ENCODE data around the gene KIF26B.

The KIF26B gene

DNA sequence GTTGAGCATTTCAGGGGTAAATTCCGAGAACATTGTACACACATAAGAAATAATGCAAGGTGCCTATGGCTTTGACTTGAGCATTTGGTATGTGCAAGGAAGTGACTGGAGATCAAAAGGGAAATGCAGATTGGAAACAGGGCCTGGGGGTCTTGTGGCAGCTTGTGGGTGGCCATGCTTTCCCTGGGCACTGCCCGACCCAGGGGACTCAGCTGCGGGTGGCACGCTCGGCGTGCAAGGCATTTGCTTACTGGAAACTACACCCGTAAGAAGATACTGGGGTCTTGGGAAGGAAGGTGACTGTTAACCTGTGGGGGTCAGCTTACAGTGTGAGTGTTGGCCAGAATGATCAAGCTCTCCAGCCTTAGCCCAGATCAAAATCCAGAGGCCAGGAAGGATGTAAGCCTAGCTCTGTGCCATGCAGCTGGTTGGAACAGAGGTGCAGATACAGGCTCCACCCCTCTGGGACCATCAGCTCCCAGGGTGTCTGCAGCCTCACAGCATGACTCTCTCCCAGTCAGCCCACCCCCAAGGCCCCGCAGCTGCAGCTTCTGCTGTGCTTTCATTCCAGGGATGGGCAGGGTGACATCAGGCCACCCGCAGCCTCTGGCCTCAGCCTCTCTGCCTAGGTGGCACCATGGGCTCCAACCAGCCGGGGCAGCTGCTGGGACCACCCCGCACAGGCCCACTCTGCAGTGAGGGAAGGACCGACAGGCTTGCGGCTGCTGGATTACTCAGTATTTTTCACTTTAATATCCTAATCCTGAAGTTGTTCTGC, 55.1 kb downstream of the KIF26B start:
- DNase-seq (ENCODE audit: low read depth) = no peak

DNA sequence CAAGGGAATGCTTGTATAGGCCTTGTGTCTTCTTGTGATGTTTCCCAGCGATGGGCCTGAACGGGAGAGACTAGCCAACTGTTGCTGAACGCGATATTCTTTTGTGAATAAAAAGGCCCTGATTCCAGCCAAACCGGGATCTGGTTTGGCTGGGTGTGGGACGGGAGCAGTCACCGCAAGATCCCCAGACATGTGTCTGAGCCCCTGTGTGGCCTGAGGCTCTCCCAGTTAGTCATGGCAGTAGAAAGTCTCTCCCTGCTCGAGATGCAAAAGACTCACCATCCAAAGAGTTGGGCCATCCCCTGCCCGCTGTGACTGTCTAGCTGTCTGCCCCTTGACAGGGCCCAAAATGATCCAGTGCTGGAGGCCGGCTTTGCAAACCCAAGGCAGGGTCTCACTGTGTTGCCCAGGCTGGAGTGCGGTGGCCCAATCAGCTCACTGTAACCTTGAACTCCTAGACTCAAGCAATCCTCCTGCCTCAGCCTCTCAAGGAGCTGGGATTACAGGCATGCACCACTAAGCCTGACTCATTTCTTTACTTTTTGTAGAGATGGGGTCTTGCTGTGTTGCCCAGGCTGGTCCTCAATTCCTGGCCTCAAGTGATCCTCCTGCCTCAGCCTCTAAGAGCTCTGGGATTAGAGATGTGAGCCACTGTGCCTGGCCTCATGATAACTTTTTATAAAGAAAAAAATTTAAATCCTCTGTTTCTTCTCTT, 56.4 kb downstream of the KIF26B start:
- no peak for DNase-seq (ENCODE audit: low read depth)

DNA sequence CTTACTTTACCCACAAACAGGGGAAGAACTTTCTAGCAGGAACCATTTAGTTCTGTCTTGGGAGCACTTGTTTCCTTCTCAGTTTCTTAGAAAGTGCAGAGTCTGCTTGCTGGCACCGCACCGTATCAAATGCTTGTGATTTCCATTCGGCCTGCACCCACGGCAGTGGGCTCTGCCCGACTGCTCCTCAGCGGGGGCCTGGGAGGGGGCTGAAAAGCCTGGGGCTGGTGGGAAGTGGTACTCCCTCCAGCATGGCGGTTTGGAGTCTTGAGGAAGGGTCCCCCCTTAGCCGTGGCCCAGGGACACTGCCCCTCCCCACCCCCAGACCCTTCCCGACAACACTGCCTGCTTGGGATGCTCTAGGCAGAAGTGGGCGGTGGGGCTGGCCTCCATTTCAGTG, 57.0 kb downstream of the KIF26B start:
- DNase-seq (ENCODE audit: low read depth) = no peak

DNA sequence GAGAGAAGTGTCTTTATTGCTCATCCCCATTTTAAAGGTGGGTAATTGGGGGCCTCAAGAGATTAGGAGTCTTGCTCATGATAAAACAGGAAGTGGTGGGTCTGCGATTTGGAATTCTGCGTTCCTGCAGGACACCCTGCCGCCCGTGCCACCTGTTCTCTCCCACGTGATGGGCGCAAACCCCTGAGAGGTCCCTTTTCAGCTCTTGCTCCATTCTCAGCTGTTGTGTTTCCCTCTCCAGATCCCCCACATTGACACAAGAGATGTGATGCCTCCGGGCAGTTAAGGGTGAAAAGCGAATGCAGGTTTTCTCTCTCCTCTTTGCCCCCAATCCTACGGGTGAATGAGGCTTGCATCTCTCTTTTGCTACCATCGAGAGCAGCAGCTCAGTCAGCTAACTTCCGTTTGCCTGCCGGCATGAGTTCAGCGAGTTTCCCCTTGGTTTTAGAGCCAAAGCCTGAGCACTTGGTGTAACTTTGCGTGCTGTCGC, 57.5 kb downstream of the KIF26B start:
- no peak for DNase-seq (ENCODE audit: low read depth)

DNA sequence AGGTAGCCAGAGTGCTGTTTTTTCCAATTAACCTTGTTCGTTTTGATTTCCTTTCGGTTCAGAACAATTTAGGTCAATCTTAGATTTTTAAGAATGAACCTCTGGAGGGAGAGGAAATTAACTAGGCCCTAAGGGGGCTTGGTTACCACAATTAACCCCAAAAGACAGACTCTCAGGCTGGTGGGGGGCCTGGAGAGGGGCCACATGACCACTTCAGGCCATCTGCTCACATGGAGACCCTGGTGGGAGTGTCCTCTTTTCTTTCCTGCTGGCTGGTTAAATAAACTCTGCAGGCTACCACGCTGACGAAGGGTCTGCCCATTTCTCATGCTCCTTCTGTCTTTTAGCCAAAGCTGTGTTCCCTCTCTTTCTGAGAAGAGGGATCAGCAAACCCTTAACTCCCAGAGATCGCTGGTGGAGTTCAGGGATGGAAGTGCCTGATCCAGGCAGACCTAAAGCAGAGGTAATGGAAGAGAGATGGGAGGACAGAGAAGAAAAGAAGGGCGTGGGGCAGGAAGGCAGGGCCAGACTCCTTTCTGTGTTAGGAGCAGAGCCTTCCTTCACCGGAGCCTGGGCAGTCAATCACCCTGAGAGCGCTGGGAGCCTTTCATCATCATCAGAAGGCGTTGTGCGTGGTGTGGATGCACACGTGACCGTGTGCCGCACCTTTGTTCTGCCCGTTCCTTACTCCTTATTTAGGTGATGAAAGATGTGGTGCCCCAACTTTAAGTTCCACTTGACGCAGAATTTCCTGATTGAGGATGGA, 58.5 kb downstream of the KIF26B start:
- no peak for DNase-seq (ENCODE audit: low read depth)

DNA sequence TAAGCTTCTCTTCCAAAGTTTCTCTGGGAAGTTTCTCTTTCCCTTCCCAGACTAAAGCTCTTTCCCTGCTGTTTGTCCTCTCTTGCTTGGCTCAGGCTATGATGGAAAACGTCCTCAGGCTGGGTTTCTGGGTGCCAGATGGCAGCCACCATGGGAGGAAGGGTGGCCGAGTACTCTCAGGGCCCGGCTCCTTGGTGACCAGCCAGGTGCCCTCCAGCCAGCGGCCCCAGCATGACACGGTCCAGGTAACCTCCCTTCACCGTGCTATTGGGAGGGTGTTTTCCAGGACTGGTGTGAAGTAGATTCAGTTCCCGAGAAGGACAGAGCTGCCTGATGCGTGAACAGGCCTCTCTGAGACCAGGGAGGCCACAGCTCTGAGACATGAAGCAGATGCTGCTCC, 60.3 kb downstream of the KIF26B start:
- no peak for DNase-seq (ENCODE audit: low read depth)

DNA sequence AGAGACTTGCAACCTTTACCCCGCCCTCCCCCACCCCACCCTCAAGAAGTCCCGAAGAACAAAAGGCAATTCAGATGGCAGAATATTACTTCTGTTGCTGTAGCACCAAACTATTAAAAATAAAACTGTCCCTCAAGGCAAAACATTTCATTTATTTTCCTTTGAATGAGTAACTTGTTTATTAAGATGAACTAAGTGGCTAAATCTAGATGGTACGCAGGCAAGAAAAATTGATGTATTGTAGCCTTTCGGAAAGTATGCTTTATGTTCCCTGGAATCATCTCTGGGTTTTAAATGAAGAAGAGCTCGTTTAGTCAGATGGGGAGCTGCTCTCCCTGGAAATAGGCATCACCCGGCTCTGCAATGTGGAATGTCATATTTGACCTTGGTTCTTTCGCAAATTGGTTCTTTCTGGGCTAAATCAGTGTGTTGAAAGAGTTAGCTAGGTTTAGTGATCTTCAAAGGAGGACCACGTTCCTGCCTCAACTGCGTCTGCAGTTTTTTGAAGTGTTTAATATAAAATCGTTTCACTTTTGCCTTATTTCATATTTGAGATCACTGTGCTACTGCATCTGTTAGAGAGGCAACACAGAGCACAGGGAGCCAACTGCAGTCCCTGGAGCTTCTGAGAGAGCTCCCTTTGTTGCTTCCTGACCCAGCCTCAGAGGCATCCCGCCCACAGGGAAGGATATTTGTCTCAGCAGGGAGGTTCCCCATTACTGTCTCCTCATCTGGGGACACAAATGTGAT, 61.8 kb downstream of the KIF26B start:
- no peak for DNase-seq (ENCODE audit: low read depth)

DNA sequence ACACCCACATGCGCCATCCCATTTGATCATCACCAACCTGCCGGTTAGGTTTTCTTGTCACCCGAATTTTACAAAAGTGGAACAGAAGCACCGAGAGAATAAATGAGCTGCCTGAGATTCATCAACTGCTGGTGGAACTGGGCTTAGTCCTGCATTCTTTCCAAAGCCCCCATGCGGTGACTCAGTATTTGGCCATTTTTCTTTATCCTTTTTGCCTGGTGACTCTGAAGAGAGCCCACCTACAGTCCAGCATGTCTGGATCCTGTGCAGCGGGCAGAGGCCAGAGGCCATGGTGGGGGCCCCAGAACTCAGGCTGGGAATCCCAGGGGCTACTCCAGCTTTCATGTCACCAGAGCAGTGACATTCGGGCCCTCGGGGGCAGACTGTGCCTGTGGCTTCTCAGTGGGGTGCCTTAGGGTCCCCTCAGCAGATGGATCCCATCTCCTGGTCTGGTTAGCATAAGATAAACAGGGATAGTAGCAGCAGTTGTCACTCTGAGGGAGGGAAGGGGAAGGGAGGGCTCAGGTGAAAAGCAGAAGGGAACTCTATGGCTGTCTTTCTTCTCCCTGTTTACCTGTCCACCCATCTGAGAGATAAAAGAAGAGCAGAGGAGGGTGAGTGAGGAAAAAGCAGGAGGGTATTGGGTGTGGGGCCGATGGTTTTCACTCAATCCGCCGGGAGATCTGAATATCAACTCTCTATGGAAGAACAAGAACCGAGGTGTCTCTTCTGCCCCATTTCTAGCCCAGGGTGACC, 63.2 kb downstream of the KIF26B start:
- DNase-seq (ENCODE audit: low read depth) = no peak

DNA sequence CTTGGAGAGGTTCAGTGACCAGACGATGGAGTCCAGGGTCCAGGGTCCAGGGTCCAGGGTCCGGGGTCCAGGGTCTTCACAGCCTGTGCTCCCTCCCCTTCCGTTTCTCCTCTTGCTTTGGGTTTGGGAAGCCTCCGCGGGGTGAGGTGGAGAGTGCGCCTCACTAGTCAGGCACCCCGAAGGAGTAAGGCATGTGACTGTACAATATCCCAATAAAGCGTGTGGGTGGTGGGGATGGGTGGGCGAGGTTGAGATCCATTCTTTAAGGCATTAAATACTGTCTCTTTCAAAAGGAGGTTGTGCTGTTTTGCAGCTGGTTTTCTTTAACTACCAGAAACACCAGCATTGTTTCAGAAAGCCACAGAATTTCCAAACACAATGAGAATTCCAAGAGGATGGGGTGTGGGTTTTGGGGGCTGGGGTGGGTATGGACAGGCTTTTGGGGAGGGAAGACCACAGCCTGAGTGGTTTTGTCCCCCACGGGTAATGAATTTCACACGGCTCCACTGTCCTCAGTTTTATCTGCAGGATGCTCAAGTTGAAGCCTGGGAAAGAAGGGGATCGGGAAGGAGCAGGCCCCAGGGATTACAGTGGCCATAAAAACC, 65.7 kb downstream of the KIF26B start:
- DNase-seq (ENCODE audit: low read depth) = no peak

DNA sequence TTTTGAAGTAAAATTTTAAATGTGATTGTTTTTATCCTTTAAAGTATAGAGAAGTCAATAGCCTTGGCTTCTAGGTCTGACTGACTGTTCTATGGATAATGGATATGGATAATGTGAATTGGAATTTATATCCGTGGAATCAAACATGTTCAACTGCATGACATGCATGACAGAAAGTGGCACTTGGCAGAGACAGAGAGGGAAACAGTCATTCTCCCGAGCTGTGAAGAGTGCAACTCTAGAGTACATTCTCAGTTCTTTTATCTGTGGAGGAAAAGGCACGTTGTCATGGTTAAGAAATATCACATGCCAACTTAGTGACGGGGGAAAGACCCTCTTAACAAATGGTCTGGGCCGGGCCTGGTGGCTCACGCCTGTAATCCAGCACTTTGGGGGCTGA, 67.0 kb downstream of the KIF26B start:
- no peak for DNase-seq (ENCODE audit: low read depth)

DNA sequence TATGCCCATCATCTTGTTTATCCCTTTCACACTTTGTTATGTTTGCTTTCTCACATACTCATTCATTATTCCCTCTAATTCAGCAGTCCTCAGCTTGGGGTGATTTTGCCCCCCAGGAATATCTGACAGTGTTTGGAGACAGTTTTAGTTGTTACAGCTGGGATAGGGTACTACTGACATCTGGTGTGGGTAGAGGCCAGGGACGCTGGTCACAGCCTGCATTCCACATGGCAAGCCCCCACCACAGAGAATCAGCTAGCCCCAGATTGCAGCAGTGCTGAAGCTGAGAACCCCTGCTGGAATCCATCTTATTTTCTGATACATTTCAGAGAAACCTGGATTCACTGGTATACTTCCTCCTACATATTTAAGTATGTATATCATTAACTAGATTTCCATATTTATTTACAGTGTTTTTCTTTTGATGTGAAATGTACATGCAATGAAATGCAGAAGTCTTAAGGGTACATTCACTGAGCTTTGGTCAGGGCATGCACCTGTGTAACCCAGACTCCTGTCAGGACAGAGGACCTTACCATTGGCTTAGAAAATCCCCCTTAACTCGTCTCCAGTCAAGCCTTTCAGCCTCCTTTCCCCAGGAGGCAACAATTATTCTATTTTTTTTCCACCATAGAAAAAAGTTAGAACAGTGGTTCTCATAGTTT, 68.3 kb downstream of the KIF26B start:
- no peak for DNase-seq (ENCODE audit: low read depth)

DNA sequence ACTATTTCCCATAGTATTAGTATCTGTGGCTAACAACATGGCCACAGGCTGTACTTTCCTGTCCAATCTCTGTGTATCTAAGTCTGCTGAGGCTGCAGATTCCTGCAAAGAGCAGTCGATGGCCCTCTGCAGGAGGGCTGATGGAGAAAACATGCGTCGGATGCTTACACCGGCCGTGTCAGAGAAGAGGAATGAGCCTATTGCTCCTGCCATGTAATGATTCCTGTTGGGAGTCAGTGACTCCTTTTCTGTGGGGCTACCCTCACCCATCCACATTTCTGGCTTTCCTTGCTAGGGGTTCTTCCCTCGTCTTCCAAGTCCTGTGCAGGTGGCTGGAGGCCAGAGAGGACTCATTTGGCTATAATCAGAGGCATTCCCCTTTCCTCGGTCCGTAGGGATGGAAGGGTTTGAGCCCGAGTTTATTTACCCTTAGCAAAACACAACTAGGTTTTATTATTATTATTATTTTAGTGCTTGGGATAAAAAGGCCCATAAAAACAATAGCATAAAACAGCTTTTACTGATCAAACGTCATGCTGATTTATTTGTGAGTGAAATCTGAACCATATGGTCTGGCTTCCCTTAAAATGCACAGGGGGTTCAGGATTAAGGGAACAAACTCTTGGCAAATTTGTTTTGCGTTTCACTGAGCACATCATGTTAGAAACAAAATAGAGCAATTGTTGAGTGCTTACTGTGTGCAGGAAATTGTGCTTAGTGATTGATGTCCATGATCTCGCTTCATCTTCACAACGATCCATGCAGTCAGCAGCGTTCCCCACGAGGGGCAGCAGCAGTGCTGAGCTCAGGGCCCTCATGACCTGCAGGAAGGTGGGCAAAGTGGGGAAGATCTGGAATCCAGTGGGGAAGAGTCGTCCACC, 70.8 kb downstream of the KIF26B start:
- no peak for DNase-seq (ENCODE audit: low read depth)

DNA sequence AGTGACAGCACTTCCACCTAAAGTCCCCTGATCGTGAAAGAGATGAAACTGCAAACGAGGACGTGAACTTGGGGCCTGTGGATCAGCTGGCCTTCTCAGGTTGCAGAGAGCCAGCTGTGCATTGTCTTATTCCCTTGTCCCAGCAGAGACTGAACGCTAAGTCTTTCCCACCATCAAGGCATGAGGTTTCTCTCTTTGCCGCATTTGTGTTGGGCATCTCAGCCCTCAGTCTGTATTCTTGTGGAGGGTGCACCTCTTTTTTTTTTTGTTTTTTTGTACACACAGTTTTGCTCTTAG, 71.4 kb downstream of the KIF26B start:
- no peak for DNase-seq (ENCODE audit: low read depth)

DNA sequence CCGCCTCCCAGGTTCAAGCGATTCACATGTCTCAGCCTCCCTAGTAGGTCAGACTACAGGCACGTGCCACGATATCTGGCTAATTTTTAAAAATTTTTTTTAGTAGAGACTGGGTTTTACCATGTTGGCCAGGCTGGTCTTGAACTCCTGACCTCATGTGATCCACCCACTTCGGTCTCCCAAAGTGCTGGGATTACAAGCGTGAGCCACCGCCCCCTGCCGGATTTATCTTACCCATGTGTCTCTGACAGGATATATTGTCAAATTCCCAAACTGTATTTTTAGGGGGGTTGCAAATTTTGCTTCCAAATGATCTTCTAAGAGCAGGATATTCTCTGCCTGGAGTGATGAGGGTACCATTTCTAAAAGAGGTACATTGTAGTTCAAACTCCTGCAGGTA, 74.3 kb downstream of the KIF26B start:
- no peak for DNase-seq (ENCODE audit: low read depth)

DNA sequence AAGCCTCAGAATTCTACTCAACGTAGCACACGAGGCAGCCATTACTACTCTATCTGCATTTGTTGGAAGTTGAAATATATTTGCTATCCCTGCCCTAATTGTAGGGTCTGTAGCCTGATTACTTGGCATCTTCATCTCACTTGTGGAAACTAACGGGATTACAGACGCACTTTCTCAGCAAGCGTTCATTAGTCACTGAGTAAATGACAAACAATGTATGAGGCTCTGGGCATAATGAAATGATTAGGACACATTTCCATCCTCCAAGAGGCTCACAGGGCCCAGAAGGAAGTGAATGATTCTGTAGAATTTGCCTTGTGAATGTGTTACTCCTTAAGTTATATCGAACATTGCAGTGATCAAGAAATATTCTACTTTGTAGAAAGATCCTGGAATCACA, 78.1 kb downstream of the KIF26B start:
- DNase-seq (ENCODE audit: low read depth) = no peak

DNA sequence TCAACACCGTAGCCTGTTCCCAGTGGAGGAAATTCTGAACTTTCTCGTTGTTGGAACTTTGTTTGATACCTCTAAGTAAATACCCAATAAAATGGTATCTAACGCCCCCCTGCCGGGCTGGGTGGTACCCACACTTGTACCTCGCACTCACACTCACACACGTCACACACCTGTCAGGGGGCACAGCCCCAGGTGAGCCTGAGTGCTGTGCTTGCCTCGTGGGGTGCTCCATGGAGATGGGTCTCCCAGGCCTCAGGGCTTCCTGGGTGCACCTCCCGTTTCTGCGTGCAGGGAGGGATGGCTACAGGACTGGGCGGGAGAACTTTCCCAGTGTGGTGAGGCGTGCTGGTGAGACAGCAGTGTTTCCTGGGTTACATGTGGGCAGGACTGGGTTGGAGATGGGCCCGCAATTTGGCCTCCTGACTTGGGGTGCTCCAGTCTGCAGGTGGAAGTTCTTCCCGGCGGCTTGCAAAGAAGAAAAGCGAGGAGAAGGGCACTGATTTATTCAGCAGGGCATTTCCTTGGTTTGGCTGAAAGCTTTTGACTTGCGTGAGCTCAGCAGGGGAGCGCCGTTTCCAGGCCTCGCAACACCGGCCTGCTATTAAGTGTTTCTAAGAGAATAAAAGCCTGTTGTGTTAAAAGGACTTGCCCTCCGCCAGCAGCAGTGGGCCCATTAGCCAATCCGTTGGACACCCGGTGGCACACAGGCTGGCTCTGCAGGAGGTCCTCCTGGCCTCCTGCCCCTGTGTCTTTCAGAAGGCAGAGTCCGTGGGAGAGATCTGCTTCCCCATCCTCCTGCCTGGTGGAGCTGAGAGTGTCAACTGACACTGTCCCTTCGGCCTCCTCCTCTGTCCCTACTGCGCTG, 79.7 kb downstream of the KIF26B start:
- no peak for DNase-seq (ENCODE audit: low read depth)

DNA sequence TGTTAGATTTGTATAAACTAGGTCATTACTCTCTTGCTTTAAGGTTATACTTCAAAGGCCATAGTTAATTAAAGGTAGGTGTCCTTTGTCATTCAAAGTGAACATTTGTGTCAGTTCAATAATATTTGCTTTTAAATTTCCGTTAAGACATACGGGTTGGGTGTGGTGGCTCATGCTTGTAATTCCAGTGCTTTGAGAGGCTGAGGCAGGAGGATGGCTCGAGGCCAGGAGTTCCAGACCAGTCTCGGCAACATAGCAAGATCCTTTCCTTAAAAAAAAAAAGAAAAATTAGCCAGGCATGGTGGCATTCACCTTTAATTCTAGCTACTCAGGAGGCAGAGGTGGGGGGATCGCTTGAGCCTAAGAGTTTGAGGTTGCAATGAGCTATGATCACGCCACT, 80.4 kb downstream of the KIF26B start:
- no peak for DNase-seq (ENCODE audit: low read depth)

DNA sequence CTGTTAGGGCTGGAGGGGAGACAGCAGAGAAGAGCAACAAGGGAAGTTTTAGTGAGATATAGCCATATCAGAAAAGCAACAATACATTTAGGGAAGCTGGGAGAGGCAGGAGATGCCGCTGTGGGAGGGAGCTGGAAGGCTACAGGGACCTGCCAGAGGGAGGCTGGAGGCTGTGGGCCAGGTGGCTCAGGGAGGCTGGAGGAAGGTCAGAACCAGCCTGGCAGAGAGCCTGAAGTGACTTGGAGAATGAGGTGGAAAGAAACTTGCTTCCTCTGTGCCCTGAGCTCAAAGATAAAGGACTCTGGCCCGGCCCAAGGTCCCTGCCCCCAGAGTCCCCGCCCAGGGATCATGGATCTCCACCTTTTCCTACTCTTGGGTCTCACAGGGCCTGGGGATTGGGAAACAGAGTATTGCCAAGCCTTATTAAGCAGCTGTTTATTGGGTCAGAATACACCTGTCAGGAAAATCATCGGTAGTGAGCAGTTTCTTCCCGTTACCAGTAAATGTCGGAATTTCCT, 85.9 kb downstream of the KIF26B start:
- DNase-seq (ENCODE audit: low read depth) = no peak

Data from HS-27A (cell line).